Parathyroid adenoma (tissue), 2 donors: ENCODE results near the gene ACAD9.

Experiments used
- H2AFZ ChIP-seq: fragments of 300-600 bp; sonication (generic); one replicate; pipeline ENCODE4 v1.7.0; 2017; ENCODE audit warnings: antibody characterized with exemption, mild to moderate bottlenecking
- H3K27ac ChIP-seq: fragments of 300-600 bp; sonication (generic); one replicate; pipeline ENCODE4 v1.7.0; 2017
- H3K27me3 ChIP-seq: fragments of 300-600 bp; sonication (generic); one replicate; pipeline ENCODE4 v1.7.0; 2017; ENCODE audit warnings: low read length; ENCODE audit not compliant: control insufficient read depth, insufficient read depth
- H3K36me3 ChIP-seq: fragments of 300-600 bp; sonication (generic); one replicate; pipeline ENCODE4 v1.7.0; 2017; ENCODE audit warnings: low read length; ENCODE audit not compliant: control insufficient read depth, insufficient read depth
- H3K4me1 ChIP-seq: fragments of 300-600 bp; sonication (generic); one replicate; pipeline ENCODE4 v1.7.0; 2017; ENCODE audit warnings: control low read depth
- H3K4me2 ChIP-seq: fragments of 300-600 bp; sonication (generic); one replicate; pipeline ENCODE4 v1.7.0; 2017; ENCODE audit warnings: low read length
- H3K4me3 ChIP-seq: fragments of 300-600 bp; sonication (generic); one replicate; pipeline ENCODE4 v1.7.0; 2017; ENCODE audit warnings: low read depth, low read length
- H3K79me2 ChIP-seq: fragments of 300-600 bp; sonication (generic); one replicate; pipeline ENCODE4 v1.7.0; 2017; ENCODE audit warnings: control low read depth
- H3K9ac ChIP-seq: fragments of 300-600 bp; sonication (generic); one replicate; pipeline ENCODE4 v1.7.0; 2017; ENCODE audit warnings: mild to moderate bottlenecking
- H3K9me3 ChIP-seq: fragments of 300-600 bp; sonication (generic); one replicate; pipeline ENCODE4 v1.7.0; 2017; ENCODE audit warnings: low read length; ENCODE audit not compliant: control insufficient read depth
- TF ChIP-seq, protein P1 (sequence below): fragments of 300-600 bp; sonication (generic); IDR thresholded peaks from one replicate; pipeline ENCODE4 v1.7.0; 2017; ENCODE audit warnings: antibody characterized with exemption, mild to moderate bottlenecking
- donor health status: primary hyperparathyroidism.

Gene ACAD9

GRCh38 chr3:128931046-128931445 is 51.6 kb downstream of the ACAD9 start:
- H3K27me3 ChIP-seq, result no peaks in the 10 kb centered on the region
- no peaks in the 10 kb centered on the region for H3K36me3 ChIP-seq
- TF ChIP-seq, protein P1, sequence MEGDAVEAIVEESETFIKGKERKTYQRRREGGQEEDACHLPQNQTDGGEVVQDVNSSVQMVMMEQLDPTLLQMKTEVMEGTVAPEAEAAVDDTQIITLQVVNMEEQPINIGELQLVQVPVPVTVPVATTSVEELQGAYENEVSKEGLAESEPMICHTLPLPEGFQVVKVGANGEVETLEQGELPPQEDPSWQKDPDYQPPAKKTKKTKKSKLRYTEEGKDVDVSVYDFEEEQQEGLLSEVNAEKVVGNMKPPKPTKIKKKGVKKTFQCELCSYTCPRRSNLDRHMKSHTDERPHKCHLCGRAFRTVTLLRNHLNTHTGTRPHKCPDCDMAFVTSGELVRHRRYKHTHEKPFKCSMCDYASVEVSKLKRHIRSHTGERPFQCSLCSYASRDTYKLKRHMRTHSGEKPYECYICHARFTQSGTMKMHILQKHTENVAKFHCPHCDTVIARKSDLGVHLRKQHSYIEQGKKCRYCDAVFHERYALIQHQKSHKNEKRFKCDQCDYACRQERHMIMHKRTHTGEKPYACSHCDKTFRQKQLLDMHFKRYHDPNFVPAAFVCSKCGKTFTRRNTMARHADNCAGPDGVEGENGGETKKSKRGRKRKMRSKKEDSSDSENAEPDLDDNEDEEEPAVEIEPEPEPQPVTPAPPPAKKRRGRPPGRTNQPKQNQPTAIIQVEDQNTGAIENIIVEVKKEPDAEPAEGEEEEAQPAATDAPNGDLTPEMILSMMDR, result no peak
- H3K79me2 ChIP-seq, result no peaks in the 10 kb centered on the region
- no peaks in the 10 kb centered on the region for H3K9me3 ChIP-seq
- H2AFZ ChIP-seq, result no peak overlapping the region
- H3K4me1 ChIP-seq, result no peaks in the 10 kb centered on the region
- no peak overlapping the region for H3K9ac ChIP-seq
- no peak overlapping the region for H3K4me3 ChIP-seq
- H3K4me2 ChIP-seq, result no peak overlapping the region
- H3K27ac ChIP-seq, result no peak overlapping the region

GRCh38 chr3:128932516-128933212 is 53.2 kb downstream of the ACAD9 start:
- no peaks in the 10 kb centered on the region for H3K4me1 ChIP-seq
- H3K36me3 ChIP-seq, result no peaks in the 10 kb centered on the region
- TF ChIP-seq, protein P1, result no peak
- H3K27me3 ChIP-seq, result no peaks in the 10 kb centered on the region
- no peaks in the 10 kb centered on the region for H3K9me3 ChIP-seq
- H3K9ac ChIP-seq, result no peak overlapping the region
- H3K4me2 ChIP-seq, result no peak overlapping the region
- no peak overlapping the region for H3K27ac ChIP-seq
- H2AFZ ChIP-seq, result no peak overlapping the region
- H3K4me3 ChIP-seq, result no peak overlapping the region
- no peaks in the 10 kb centered on the region for H3K79me2 ChIP-seq

- no peak overlapping the region for H3K9ac ChIP-seq
- no peaks in the 10 kb centered on the region for H3K79me2 ChIP-seq
- no peak overlapping the region for H3K4me3 ChIP-seq
- H3K27ac ChIP-seq, result no peak overlapping the region
- H3K36me3 ChIP-seq, result no peaks in the 10 kb centered on the region
- TF ChIP-seq, protein P1, result no peak
- H2AFZ ChIP-seq, result no peak overlapping the region
- H3K27me3 ChIP-seq, result no peaks in the 10 kb centered on the region
- no peak overlapping the region for H3K4me2 ChIP-seq
- H3K4me1 ChIP-seq, result no peaks in the 10 kb centered on the region
- no peaks in the 10 kb centered on the region for H3K9me3 ChIP-seq
Measured at GRCh38 chr3:128933213-128933921, 53.9 kb downstream of the ACAD9 start.

- H2AFZ ChIP-seq, result no peak overlapping the region
- H3K36me3 ChIP-seq, result no peaks in the 10 kb centered on the region
- H3K4me1 ChIP-seq, result no peaks in the 10 kb centered on the region
- TF ChIP-seq, protein P1, result no peak
- H3K9me3 ChIP-seq, result no peaks in the 10 kb centered on the region
- no peak overlapping the region for H3K9ac ChIP-seq
- H3K4me3 ChIP-seq, result no peak overlapping the region
- H3K4me2 ChIP-seq, result no peak overlapping the region
- H3K79me2 ChIP-seq, result no peaks in the 10 kb centered on the region
- no peaks in the 10 kb centered on the region for H3K27me3 ChIP-seq
- H3K27ac ChIP-seq, result no peak overlapping the region
Measured at GRCh38 chr3:128933922-128934253, 54.5 kb downstream of the ACAD9 start.

GRCh38 chr3:128935922-128936321 is 56.5 kb downstream of the ACAD9 start:
- Histone ChIP-seq H3K27ac (no peak overlapping the region), H3K79me2 (no peaks in the 10 kb centered on the region), H3K4me1 (no peaks in the 10 kb centered on the region), H3K9ac (no peak overlapping the region), H3K36me3 (no peaks in the 10 kb centered on the region), H2AFZ (no peak overlapping the region), H3K27me3 (no peaks in the 10 kb centered on the region), H3K4me3 (no peak overlapping the region), H3K9me3 (no peaks in the 10 kb centered on the region), H3K4me2 (no peak overlapping the region)
- TF ChIP-seq, protein P1, result no peak
